MM.1S (cell line): Measurements from ENCODE around the gene MYH11.

Experiments
- DNase-seq: peaks from one replicate; pipeline ENCODE4 v3.0.0-alpha.2; 2015
- H2AFZ ChIP-seq: fragments of 300-600 bp; sonication (generic); 2 replicates; pipeline ENCODE4 v1.6.0; 2016; ENCODE audit warnings: antibody characterized with exemption, low read length
- H3F3A ChIP-seq: fragments of 300-600 bp; sonication (generic); 2 replicates; pipeline ENCODE4 v1.6.1; 2016; ENCODE audit warnings: mild to moderate bottlenecking, antibody characterized with exemption, low read length, moderate library complexity, mixed read lengths; ENCODE audit not compliant: insufficient read depth
- H3K27ac ChIP-seq: fragments of 300-600 bp; sonication (generic); 2 replicates; pipeline ENCODE4 v1.5.1; 2016; ENCODE audit warnings: mild to moderate bottlenecking, low read length
- H3K27me3 ChIP-seq: fragments of 300-600 bp; sonication (generic); replicated peaks from 2 replicates; pipeline ENCODE4 v1.6.0; 2016; ENCODE audit warnings: low read length; ENCODE audit not compliant: insufficient read depth
- H3K36me3 ChIP-seq: fragments of 300-600 bp; sonication (generic); replicated peaks from 2 replicates; pipeline ENCODE4 v1.6.1; 2016; ENCODE audit warnings: mild to moderate bottlenecking, low read length, mixed read lengths; ENCODE audit not compliant: insufficient read depth
- H3K4me1 ChIP-seq: fragments of 300-600 bp; sonication (generic); 2 replicates; pipeline ENCODE4 v1.6.1; 2016; ENCODE audit warnings: low read length, mixed read lengths
- H3K4me2 ChIP-seq: fragments of 300-600 bp; sonication (generic); 2 replicates; pipeline ENCODE4 v1.6.0; 2016; ENCODE audit warnings: low read depth, low read length
- H3K4me3 ChIP-seq: fragments of 300-600 bp; sonication (generic); 2 replicates; pipeline ENCODE4 v1.5.1; 2016; ENCODE audit warnings: low read length, mixed read lengths
- H3K79me2 ChIP-seq: fragments of 300-600 bp; sonication (generic); 2 replicates; pipeline ENCODE4 v1.6.1; 2016; ENCODE audit warnings: mixed run types, low read length, mixed read lengths
- H3K9ac ChIP-seq: fragments of 300-600 bp; sonication (generic); 2 replicates; pipeline ENCODE4 v1.6.1; 2016; ENCODE audit warnings: low read length, mixed read lengths
- H3K9me2 ChIP-seq: fragments of 300-600 bp; sonication (generic); replicated peaks from 2 replicates; pipeline ENCODE4 v1.6.1; 2016; ENCODE audit warnings: mild to moderate bottlenecking, low read length, mixed read lengths; ENCODE audit not compliant: insufficient read depth
- H3K9me3 ChIP-seq: fragments of 300-600 bp; sonication (generic); replicated peaks from 2 replicates; pipeline ENCODE4 v1.6.1; 2016; ENCODE audit warnings: mild to moderate bottlenecking, low read length, mixed read lengths; ENCODE audit not compliant: insufficient read depth
- H4K20me1 ChIP-seq: fragments of 300-600 bp; sonication (generic); 2 replicates; pipeline ENCODE4 v1.6.1; 2016; ENCODE audit warnings: mild to moderate bottlenecking, low read length, moderate library complexity, mixed read lengths; ENCODE audit not compliant: insufficient read depth
- CTCF ChIP-seq: fragments of 300-600 bp; sonication (generic); IDR thresholded peaks from 2 replicates; pipeline ENCODE4 v1.5.1; 2016; ENCODE audit warnings: antibody characterized with exemption, low read length, mixed read lengths
- EZH2 ChIP-seq: fragments of 300-600 bp; sonication (generic); optimal IDR thresholded peaks from 2 replicates; pipeline ENCODE3; 2017; ENCODE audit warnings: low read depth, mild to moderate bottlenecking, antibody characterized with exemption, low read length, mixed read lengths
- EZH2phosphoT487 ChIP-seq: fragments of 300-600 bp; sonication (generic); IDR thresholded peaks from 2 replicates; pipeline ENCODE4 v1.6.1; 2018; ENCODE audit warnings: antibody characterized with exemption, low read length

Gene MYH11

GRCh38 chr16:15665107-15665506 is 191.7 kb downstream of the MYH11 start:
- Histone ChIP-seq H3K4me1 (no peaks in the 10 kb centered on the region), H3K27me3 (no peaks in the 10 kb centered on the region), H3K79me2 (peaks cover 75% of the 10 kb centered on the region), H3K9me2 (no peaks in the 10 kb centered on the region), H2AFZ (no peak overlapping the region), H3K27ac (no peak overlapping the region), H3K4me2 (no peak overlapping the region), H3K9me3 (no peaks in the 10 kb centered on the region), H3K36me3 (no peaks in the 10 kb centered on the region), H3F3A (no peaks in the 10 kb centered on the region), H4K20me1 (no peaks in the 10 kb centered on the region), H3K4me3 (no peak overlapping the region), H3K9ac (no peak overlapping the region)
- DNase-seq: no peak
- TF ChIP-seq EZH2phosphoT487 (no peak), EZH2 (no peak), CTCF (no peak)

- no peak overlapping the region for H3K27ac ChIP-seq
- DNase-seq: no peak
- no peaks in the 10 kb centered on the region for H3K36me3 ChIP-seq
- peaks cover 10% of the 10 kb centered on the region for H4K20me1 ChIP-seq
- no peaks in the 10 kb centered on the region for H3K27me3 ChIP-seq
- no peaks in the 10 kb centered on the region for H3K9me3 ChIP-seq
- H3K4me2 ChIP-seq: no peak overlapping the region
- TF ChIP-seq CTCF: no peak
- no peak for TF ChIP-seq EZH2phosphoT487
- no peak for TF ChIP-seq EZH2
- no peak overlapping the region for H3K4me3 ChIP-seq
- H3F3A ChIP-seq: no peaks in the 10 kb centered on the region
- H3K9me2 ChIP-seq: no peaks in the 10 kb centered on the region
- no peaks in the 10 kb centered on the region for H3K4me1 ChIP-seq
- H3K9ac ChIP-seq: no peak overlapping the region
- no peak overlapping the region for H2AFZ ChIP-seq
- H3K79me2 ChIP-seq: peaks cover 88% of the 10 kb centered on the region
These were observed 196.6 kb downstream of the MYH11 start for GRCh38 chr16:15660203-15660601.

- TF ChIP-seq EZH2 (no peak), EZH2phosphoT487 (no peak), CTCF (no peak)
These were observed 198.3 kb downstream of the MYH11 start for GRCh38 chr16:15658556-15658955.

More at GRCh38 chr16:15658556-15658955, 198.3 kb downstream of the MYH11 start:
- Histone ChIP-seq H3K9ac (no peak overlapping the region), H3K27ac (no peak overlapping the region), H3K4me1 (no peaks in the 10 kb centered on the region), H3K9me2 (no peaks in the 10 kb centered on the region), H3K36me3 (no peaks in the 10 kb centered on the region), H3K79me2 (peaks cover 91% of the 10 kb centered on the region), H3K27me3 (no peaks in the 10 kb centered on the region), H2AFZ (no peak overlapping the region), H3K4me3 (no peak overlapping the region), H4K20me1 (peaks cover 10% of the 10 kb centered on the region), H3K4me2 (no peak overlapping the region), H3K9me3 (no peaks in the 10 kb centered on the region), H3F3A (no peaks in the 10 kb centered on the region)
- no peak for DNase-seq
